ENCODE data around the gene SALL3.

SALL3 gene

DNA sequence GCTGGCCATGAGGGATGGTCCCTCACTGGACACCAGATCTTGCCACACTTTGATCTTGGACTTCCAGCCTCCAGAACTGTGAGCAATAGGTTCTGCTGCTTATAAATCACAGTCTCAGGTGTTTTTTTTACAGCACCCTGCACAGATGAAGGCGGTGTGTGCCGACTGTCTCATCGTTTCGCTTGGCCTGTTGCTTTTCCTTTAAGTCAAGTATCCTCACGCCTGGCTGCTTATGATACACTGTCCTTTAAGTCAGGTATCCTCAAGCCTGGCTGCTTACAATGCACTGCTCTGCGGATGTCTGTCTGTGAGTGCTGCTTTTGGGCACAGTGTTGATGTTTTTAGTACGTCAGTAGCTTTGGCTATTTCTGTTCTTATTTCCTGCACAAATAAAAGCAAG is 40.3 kb downstream of the SALL3 start:
- no peaks in the 10 kb centered on the region for H3F3A ChIP-seq (ENCODE audit: insufficient read depth, low read length)
- no peak for DNase-seq
- H3K9me2 ChIP-seq (replicated peaks; ENCODE audit: insufficient read depth, low read length) = no peaks in the 10 kb centered on the region
- H3K4me2 ChIP-seq (ENCODE audit: low read depth, low read length) = no peak overlapping the region
- H3K4me1 ChIP-seq (ENCODE audit: low read length) = no peaks in the 10 kb centered on the region
- no peaks in the 10 kb centered on the region for H4K20me1 ChIP-seq (ENCODE audit: insufficient read depth, low read length)
- TF ChIP-seq EZH2 (optimal IDR thresholded peaks at IDR 0.05; ENCODE audit: low read depth, low read length) = no peak
- TF ChIP-seq, protein P1, sequence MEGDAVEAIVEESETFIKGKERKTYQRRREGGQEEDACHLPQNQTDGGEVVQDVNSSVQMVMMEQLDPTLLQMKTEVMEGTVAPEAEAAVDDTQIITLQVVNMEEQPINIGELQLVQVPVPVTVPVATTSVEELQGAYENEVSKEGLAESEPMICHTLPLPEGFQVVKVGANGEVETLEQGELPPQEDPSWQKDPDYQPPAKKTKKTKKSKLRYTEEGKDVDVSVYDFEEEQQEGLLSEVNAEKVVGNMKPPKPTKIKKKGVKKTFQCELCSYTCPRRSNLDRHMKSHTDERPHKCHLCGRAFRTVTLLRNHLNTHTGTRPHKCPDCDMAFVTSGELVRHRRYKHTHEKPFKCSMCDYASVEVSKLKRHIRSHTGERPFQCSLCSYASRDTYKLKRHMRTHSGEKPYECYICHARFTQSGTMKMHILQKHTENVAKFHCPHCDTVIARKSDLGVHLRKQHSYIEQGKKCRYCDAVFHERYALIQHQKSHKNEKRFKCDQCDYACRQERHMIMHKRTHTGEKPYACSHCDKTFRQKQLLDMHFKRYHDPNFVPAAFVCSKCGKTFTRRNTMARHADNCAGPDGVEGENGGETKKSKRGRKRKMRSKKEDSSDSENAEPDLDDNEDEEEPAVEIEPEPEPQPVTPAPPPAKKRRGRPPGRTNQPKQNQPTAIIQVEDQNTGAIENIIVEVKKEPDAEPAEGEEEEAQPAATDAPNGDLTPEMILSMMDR (IDR thresholded peaks at IDR 0.05; ENCODE audit: low read length) = no peak
- no peak for TF ChIP-seq EZH2phosphoT487 (IDR thresholded peaks at IDR 0.05; ENCODE audit: low read length)
- no peak overlapping the region for H3K9ac ChIP-seq (ENCODE audit: low read length)
- H2AFZ ChIP-seq (ENCODE audit: low read length) = no peak overlapping the region
- H3K36me3 ChIP-seq (replicated peaks; ENCODE audit: insufficient read depth, low read length) = no peaks in the 10 kb centered on the region
- H3K27me3 ChIP-seq (replicated peaks; ENCODE audit: insufficient read depth, low read length) = no peaks in the 10 kb centered on the region
- H3K4me3 ChIP-seq (ENCODE audit: low read length) = no peak overlapping the region
- no peaks in the 10 kb centered on the region for H3K79me2 ChIP-seq (ENCODE audit: low read length)
- no peaks in the 10 kb centered on the region for H3K9me3 ChIP-seq (replicated peaks; ENCODE audit: insufficient read depth, low read length)
- H3K27ac ChIP-seq (ENCODE audit: low read length) = no peak overlapping the region

DNA sequence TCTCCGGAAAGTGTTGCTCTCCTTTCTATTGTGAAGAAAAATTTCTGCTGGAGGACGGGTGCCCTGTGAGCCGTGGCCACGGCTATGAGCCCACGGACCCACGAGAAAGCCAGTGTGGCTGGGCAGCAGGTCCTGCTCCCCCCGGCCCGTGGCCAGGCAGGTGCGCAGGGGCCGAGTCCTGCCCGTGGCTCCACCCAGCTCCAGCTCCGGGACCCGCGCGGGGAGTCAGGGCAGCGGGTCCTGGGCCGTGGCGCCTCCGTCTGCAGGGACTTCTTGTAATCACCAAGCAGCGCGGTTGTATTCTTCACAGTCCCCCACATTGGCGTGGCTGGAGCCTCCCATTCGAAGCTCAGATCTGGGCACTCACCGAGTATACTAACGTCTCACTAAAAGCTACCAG is 43.0 kb downstream of the SALL3 start:
- no peaks in the 10 kb centered on the region for H4K20me1 ChIP-seq (ENCODE audit: insufficient read depth, low read length)
- no peaks in the 10 kb centered on the region for H3F3A ChIP-seq (ENCODE audit: insufficient read depth, low read length)
- H3K27ac ChIP-seq (ENCODE audit: low read length) = no peak overlapping the region
- no peaks in the 10 kb centered on the region for H3K9me3 ChIP-seq (replicated peaks; ENCODE audit: insufficient read depth, low read length)
- no peaks in the 10 kb centered on the region for H3K36me3 ChIP-seq (replicated peaks; ENCODE audit: insufficient read depth, low read length)
- H3K27me3 ChIP-seq (replicated peaks; ENCODE audit: insufficient read depth, low read length) = no peaks in the 10 kb centered on the region
- H2AFZ ChIP-seq (ENCODE audit: low read length) = no peak overlapping the region
- DNase-seq = no peak
- no peaks in the 10 kb centered on the region for H3K4me1 ChIP-seq (ENCODE audit: low read length)
- H3K9me2 ChIP-seq (replicated peaks; ENCODE audit: insufficient read depth, low read length) = no peaks in the 10 kb centered on the region
- H3K4me2 ChIP-seq (ENCODE audit: low read depth, low read length) = no peak overlapping the region
- TF ChIP-seq EZH2phosphoT487 (IDR thresholded peaks at IDR 0.05; ENCODE audit: low read length) (no peak), EZH2 (optimal IDR thresholded peaks at IDR 0.05; ENCODE audit: low read depth, low read length) (no peak)
- TF ChIP-seq, protein P1 (IDR thresholded peaks at IDR 0.05; ENCODE audit: low read length) = no peak
- H3K79me2 ChIP-seq (ENCODE audit: low read length) = no peaks in the 10 kb centered on the region
- H3K4me3 ChIP-seq (ENCODE audit: low read length) = no peak overlapping the region
- no peak overlapping the region for H3K9ac ChIP-seq (ENCODE audit: low read length)

DNA sequence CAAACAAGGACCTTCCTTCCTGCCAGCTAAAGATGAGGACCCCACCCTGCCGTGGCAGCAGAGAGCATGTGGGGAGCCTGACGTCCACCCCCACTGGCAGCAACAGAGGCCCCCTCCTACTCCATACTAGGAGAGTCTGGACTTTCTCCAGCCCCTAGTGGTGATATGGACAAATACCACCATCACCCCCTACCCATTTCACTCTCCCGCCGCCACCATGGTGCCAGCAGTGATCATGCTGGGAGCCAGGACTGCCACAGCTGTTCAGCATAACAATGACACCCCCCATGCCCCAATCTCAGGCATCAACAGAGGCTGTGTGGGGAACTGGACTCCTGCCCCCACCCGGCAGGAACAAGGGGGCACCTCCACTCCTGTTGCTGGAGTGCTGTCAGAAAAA is 46.9 kb downstream of the SALL3 start:
- H3K4me2 ChIP-seq (ENCODE audit: low read depth, low read length) = no peak overlapping the region
- H3K9me2 ChIP-seq (replicated peaks; ENCODE audit: insufficient read depth, low read length) = no peaks in the 10 kb centered on the region
- H3K27me3 ChIP-seq (replicated peaks; ENCODE audit: insufficient read depth, low read length) = no peaks in the 10 kb centered on the region
- TF ChIP-seq, protein P1 (IDR thresholded peaks at IDR 0.05; ENCODE audit: low read length) = no peak
- TF ChIP-seq EZH2 (optimal IDR thresholded peaks at IDR 0.05; ENCODE audit: low read depth, low read length) = no peak
- TF ChIP-seq EZH2phosphoT487 (IDR thresholded peaks at IDR 0.05; ENCODE audit: low read length) = no peak
- H3K4me1 ChIP-seq (ENCODE audit: low read length) = no peaks in the 10 kb centered on the region
- no peak overlapping the region for H3K27ac ChIP-seq (ENCODE audit: low read length)
- H4K20me1 ChIP-seq (ENCODE audit: insufficient read depth, low read length) = no peaks in the 10 kb centered on the region
- no peak for DNase-seq
- H3K9me3 ChIP-seq (replicated peaks; ENCODE audit: insufficient read depth, low read length) = no peaks in the 10 kb centered on the region
- no peaks in the 10 kb centered on the region for H3K36me3 ChIP-seq (replicated peaks; ENCODE audit: insufficient read depth, low read length)
- no peak overlapping the region for H3K9ac ChIP-seq (ENCODE audit: low read length)
- no peak overlapping the region for H2AFZ ChIP-seq (ENCODE audit: low read length)
- H3F3A ChIP-seq (ENCODE audit: insufficient read depth, low read length) = no peaks in the 10 kb centered on the region
- no peaks in the 10 kb centered on the region for H3K79me2 ChIP-seq (ENCODE audit: low read length)
- no peak overlapping the region for H3K4me3 ChIP-seq (ENCODE audit: low read length)
